ENCODE measurements around the gene GNG8. TPM values are rescaled to one million over a fixed set of nuclear protein-coding genes. Genes with fewer than 3 reads are reported as not detected.

GNG8 gene
- total RNA-seq, 2 donors from 2014 or later: not detected

- Histone ChIP-seq H3K27me3 (no peaks in the 10 kb centered on the region), H3K4me3 (no peak overlapping the region), H3K4me1 (peaks cover 49% of the 10 kb centered on the region), H3K9me3 (no peaks in the 10 kb centered on the region), H3K36me3 (replicated peaks in 1 of 2; ENCODE audit: insufficient read depth in 1 of 2, low read depth in 2 of 2) (no peaks in the 10 kb centered on the region), H3K27ac (peak overlapping the region; percentile 66 to 92 (median 76))
- intact Hi-C loops (cut with DNase I): no loop called here
- no peak for ATAC-seq
- peak in 1 of 4 donors; percentile 30 for DNase-seq
- TF ChIP-seq CTCF (IDR thresholded peaks at IDR 0.05) (no peak), POLR2A (IDR thresholded peaks at IDR 0.05) (no peak)
- 39 to 48% methylated on average over 6 of the region's 6 CpGs for WGBS, 2 donors
Observed at GRCh38 chr19:46617601-46618000, 18.4 kb downstream of the GNG8 start.

DNA sequence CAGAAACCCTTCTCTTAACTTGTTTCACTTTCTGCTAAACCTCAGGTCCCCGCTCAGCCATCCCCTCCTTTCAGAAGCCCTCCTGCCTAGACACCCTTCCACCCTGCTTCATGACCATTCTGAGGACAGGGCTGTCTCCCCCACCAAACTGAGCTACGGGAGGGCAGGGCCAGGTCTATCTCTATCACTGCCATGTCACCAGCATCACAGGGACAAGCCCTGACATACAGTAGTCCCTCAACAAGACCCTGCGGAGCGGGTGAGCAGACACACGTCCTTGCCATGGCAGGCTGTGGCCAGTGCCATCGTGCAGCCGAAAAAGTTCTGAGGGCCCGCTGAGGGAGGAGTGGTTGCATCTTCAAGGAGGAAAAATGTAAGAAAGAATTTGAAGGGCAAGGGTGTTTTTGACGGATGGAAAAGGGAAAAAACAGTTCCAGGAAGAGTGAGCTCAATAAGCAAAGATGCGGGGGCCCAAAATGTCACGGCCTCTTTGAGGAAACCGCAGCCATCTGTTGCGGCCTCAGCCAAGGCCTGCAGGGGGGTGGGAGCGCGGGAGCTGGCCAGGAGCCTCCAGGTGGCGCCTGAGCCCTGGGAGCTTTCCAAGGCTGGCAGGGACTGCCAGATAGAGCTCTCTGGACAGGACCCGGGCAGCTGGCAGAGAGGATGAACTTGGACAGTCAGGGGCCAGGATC, 19.2 kb downstream of the GNG8 start:
- Histone ChIP-seq H3K4me3 (no peak overlapping the region), H3K9me3 (no peaks in the 10 kb centered on the region), H3K27ac (peak overlapping the region; percentile 66 to 92 (median 76)), H3K36me3 (replicated peaks in 1 of 2; ENCODE audit: insufficient read depth in 1 of 2, low read depth in 2 of 2) (no peaks in the 10 kb centered on the region), H3K27me3 (no peaks in the 10 kb centered on the region), H3K4me1 (peaks cover 49% of the 10 kb centered on the region)
- intact Hi-C loops (cut with DNase I): no loop called here
- DNase-seq (peak; percentile 90 to 96 (median 94)), ATAC-seq (peak; percentile 74)
- TF ChIP-seq POLR2A (IDR thresholded peaks at IDR 0.05) (peak in 1 of 3 donors; percentile 10), CTCF (IDR thresholded peaks at IDR 0.05) (peak; percentile 35 to 82 (median 69))
- WGBS, 2 donors: 18 to 25% methylated on average over 13 to 16 of the region's 17 CpGs

GRCh38 chr19:46615966-46616365, 20.0 kb downstream of the GNG8 start:
- H3K9me3 ChIP-seq: no peaks in the 10 kb centered on the region
- no peaks in the 10 kb centered on the region for H3K36me3 ChIP-seq (replicated peaks in 1 of 2; ENCODE audit: insufficient read depth in 1 of 2, low read depth in 2 of 2)
- no peak overlapping the region for H3K4me3 ChIP-seq
- intact Hi-C loops (cut with DNase I): no loop called here
- DNase-seq (peak in 1 of 4 donors; percentile 35), ATAC-seq (no peak)
- H3K4me1 ChIP-seq: peaks cover 49% of the 10 kb centered on the region
- TF ChIP-seq CTCF (IDR thresholded peaks at IDR 0.05) (no peak), POLR2A (IDR thresholded peaks at IDR 0.05) (no peak)
- H3K27me3 ChIP-seq: no peaks in the 10 kb centered on the region
- 59 to 62% methylated on average over 9 to 10 of the region's 10 CpGs for WGBS, 2 donors
- H3K27ac ChIP-seq: no peak overlapping the region

DNA sequence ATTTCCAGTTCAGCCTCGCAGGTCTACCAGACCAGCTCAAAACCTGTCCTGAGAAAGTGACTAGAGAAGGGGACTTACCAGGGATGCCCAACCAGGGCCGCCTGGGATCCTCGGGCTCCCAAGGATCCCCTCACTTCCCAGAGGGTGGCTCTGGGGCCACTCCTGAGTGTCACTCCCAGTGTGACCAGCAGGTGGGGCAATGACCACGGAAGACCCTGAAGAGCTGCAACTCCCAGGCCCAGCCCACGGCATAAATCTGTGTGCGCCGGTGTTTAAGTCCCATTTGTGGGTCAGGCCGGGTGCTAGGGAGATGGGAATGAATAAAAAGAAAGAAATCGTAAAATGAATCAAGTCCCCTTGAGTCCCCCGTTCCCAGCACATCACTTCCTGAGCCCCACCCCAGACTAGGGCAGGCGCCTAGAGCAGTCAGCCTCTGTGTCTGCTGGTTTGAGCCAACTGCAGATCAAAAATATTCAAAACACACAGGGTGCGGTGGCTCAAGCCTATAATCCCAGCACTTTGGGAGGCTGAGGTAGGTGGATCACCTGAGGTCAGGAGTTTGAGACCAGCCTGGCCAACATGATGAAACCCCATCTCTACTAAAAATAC, 21.8 kb downstream of the GNG8 start:
- Histone ChIP-seq H3K36me3 (replicated peaks in 1 of 2; ENCODE audit: insufficient read depth in 1 of 2, low read depth in 2 of 2) (peaks cover 6% of the 10 kb centered on the region in 2 donors), H3K9me3 (no peaks in the 10 kb centered on the region), H3K27ac (no peak overlapping the region), H3K27me3 (no peaks in the 10 kb centered on the region), H3K4me1 (peaks cover 40% of the 10 kb centered on the region), H3K4me3 (no peak overlapping the region)
- intact Hi-C loops (cut with DNase I): loop anchor here (5.0 kb wide), 1 partner anchor 53 kb away; no protein-coding TSS in a partner anchor
- peak; percentile 83 to 89 (median 87) for TF ChIP-seq CTCF (IDR thresholded peaks at IDR 0.05)
- no peak for TF ChIP-seq POLR2A (IDR thresholded peaks at IDR 0.05)
- DNase-seq: peak; percentile 85 to 91 (median 88)
- 11 to 16% methylated on average over 12 of the region's 12 CpGs for WGBS, 2 donors
- peak; percentile 51 for ATAC-seq
